Measurements from ENCODE around the gene KLK5.

Gene KLK5

DNA sequence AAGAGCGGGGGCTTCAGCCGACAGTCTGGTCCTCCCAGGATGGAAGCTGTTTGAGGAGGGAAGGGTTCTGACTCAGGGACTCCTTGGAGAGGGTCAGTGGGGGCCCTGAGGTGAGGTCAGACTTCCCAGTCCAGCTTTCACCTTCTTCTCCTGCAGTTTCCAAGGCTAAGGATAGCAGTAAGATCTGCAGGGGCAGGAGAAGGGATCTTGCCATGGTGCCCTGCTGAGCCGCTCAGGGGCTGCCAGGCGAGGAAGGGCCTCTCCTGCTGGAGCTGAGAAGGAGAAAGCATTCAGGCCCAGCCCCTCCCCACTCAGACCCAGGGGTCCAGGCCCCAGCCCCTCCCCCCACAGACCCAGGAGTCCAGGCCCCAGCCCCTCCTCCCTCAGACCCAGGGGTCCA, 29.3 kb upstream of the KLK5 start:
- no peaks in the 10 kb centered on the region for H3K36me3 ChIP-seq (ENCODE audit: control insufficient read depth, insufficient read depth, low read length)
- no peak for DNase-seq (ENCODE audit: extremely low read depth, insufficient read length)
- H3K4me3 ChIP-seq (replicated peaks; ENCODE audit: low read depth, low read length) = no peak overlapping the region
- H3K27me3 ChIP-seq (replicated peaks; ENCODE audit: control insufficient read depth, insufficient read depth, low read length) = no peaks in the 10 kb centered on the region; the same call in 1 of the 2 replicates
- TF ChIP-seq, protein P1, sequence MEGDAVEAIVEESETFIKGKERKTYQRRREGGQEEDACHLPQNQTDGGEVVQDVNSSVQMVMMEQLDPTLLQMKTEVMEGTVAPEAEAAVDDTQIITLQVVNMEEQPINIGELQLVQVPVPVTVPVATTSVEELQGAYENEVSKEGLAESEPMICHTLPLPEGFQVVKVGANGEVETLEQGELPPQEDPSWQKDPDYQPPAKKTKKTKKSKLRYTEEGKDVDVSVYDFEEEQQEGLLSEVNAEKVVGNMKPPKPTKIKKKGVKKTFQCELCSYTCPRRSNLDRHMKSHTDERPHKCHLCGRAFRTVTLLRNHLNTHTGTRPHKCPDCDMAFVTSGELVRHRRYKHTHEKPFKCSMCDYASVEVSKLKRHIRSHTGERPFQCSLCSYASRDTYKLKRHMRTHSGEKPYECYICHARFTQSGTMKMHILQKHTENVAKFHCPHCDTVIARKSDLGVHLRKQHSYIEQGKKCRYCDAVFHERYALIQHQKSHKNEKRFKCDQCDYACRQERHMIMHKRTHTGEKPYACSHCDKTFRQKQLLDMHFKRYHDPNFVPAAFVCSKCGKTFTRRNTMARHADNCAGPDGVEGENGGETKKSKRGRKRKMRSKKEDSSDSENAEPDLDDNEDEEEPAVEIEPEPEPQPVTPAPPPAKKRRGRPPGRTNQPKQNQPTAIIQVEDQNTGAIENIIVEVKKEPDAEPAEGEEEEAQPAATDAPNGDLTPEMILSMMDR (IDR thresholded peaks at IDR 0.05; ENCODE audit: insufficient read depth, low read length, poor library complexity, severe bottlenecking) = no peak

DNA sequence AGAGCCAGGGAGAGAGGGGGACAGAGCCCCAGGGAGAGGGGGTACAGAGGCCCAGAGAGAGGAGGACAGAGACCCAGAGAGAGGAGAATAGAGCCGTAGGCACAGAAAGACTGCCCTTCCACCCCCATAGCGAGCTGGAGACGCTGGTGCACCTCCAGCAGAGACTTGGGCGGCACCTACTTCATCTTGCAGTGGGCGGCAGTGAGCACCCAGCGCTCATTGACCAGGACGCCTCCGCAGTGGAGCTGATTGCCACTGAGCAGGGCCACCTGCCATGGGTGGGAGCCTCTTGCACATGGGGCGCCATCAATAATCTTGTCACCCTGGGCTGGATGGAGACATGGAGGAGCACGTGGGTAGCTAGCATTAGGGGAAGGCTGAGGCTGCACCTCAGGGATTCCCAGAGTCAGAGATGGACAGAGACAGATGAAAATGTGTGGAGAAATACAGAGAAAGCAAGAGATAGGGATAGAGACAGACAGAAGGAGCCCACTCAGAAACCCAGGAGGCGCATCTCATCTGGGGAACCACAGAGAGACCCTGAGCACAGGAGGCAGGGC, 28.8 kb upstream of the KLK5 start:
- DNase-seq (ENCODE audit: extremely low read depth, insufficient read length) = no peak
- H3K4me3 ChIP-seq (replicated peaks; ENCODE audit: low read depth, low read length) = no peak overlapping the region
- H3K36me3 ChIP-seq (ENCODE audit: control insufficient read depth, insufficient read depth, low read length) = no peaks in the 10 kb centered on the region
- no peaks in the 10 kb centered on the region; the same call in 1 of the 2 replicates for H3K27me3 ChIP-seq (replicated peaks; ENCODE audit: control insufficient read depth, insufficient read depth, low read length)
- TF ChIP-seq, protein P1 (IDR thresholded peaks at IDR 0.05; ENCODE audit: insufficient read depth, low read length, poor library complexity, severe bottlenecking) = no peak

DNA sequence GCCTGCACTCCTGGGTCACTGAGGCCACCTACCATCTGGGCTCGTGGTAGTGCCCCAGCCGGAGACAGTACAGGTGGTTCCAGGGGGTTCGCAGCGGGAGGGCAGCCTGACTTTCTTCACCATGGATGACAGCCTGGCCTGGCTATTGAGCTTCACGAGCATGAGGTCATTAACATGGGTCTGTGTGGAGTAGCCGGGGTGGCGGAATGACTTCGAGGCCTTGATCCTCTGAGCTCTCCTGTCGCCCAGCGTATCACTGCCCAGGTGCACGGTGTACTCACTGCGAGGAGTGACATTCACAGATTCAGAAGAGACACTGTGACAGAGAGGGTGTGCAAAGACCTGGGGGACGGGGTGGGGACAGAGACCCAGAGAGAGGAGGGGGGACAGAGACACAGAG, 27.4 kb upstream of the KLK5 start:
- H3K36me3 ChIP-seq (ENCODE audit: control insufficient read depth, insufficient read depth, low read length) = no peaks in the 10 kb centered on the region
- DNase-seq (ENCODE audit: extremely low read depth, insufficient read length) = no peak
- H3K27me3 ChIP-seq (replicated peaks; ENCODE audit: control insufficient read depth, insufficient read depth, low read length) = no peaks in the 10 kb centered on the region; the same call in 1 of the 2 replicates
- no peak overlapping the region for H3K4me3 ChIP-seq (replicated peaks; ENCODE audit: low read depth, low read length)
- TF ChIP-seq, protein P1 (IDR thresholded peaks at IDR 0.05; ENCODE audit: insufficient read depth, low read length, poor library complexity, severe bottlenecking) = no peak

DNA sequence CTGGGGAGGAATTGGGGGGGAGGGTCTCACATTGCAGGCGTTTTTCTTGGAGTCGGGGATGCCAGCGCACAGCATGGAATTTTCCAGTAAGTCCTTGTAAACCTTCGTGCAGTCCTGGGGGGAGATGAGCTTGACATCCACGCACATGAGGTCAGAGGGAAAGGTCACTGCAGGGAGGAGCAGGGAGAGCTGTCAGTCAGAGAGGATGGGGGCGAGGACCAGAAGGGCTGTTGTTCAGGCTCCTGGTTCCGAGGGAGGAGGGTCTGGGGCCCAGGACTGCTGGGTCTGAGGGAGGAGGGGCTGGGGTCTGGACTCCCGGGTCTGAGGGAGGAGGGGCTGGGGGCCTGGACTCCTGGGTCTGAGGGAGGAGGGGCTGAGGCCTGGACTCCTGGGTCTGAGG, 26.9 kb upstream of the KLK5 start:
- H3K27me3 ChIP-seq (replicated peaks; ENCODE audit: control insufficient read depth, insufficient read depth, low read length) = no peaks in the 10 kb centered on the region; the same call in 1 of the 2 replicates

DNA sequence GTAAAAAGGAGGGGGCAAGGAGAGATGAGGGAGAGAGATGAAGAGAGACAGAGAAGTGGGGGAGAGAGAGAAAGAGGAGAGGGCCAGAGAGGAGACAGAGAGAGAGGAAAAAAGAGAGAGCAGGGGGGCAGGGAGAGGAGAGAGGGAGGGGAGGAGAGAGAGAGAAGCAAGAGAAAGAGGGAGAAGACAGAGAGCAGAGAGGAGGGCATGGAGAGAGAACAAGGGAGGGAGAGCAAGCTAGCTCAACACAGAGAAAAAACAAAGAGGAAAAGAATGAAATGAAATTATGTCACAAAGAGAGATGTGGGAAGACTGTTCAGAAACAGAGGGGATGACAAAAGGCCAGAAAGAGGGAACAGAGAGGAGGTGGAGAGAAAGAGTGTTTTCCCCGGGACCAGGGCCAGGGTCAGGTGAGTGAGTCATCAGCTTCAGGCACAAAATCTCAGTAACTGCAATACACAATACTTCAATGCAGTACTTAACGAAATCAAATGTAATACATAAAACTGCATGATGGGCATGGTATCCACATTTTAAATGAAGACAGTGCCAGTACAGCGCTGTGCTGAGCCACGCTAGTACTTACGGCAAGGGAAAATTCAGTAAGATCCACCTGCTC, 26.0 kb upstream of the KLK5 start:
- Histone ChIP-seq H3K36me3 (ENCODE audit: control insufficient read depth, insufficient read depth, low read length) (no peaks in the 10 kb centered on the region), H3K27me3 (replicated peaks; ENCODE audit: control insufficient read depth, insufficient read depth, low read length) (no peaks in the 10 kb centered on the region; the same call in 1 of the 2 replicates), H3K4me3 (replicated peaks; ENCODE audit: low read depth, low read length) (no peak overlapping the region)
- TF ChIP-seq, protein P1 (IDR thresholded peaks at IDR 0.05; ENCODE audit: insufficient read depth, low read length, poor library complexity, severe bottlenecking) = no peak
- no peak for DNase-seq (ENCODE audit: extremely low read depth, insufficient read length)

More for the DNA sequence above, 26.9 kb upstream of the KLK5 start:
- TF ChIP-seq, protein P1 (IDR thresholded peaks at IDR 0.05; ENCODE audit: insufficient read depth, low read length, poor library complexity, severe bottlenecking) = no peak
- DNase-seq (ENCODE audit: extremely low read depth, insufficient read length) = no peak
- Histone ChIP-seq H3K36me3 (ENCODE audit: control insufficient read depth, insufficient read depth, low read length) (no peaks in the 10 kb centered on the region), H3K4me3 (replicated peaks; ENCODE audit: low read depth, low read length) (no peak overlapping the region)

Data from GM06990 (cell line).